ENCODE results near the gene TMEM60.
A peak's percentile ranks its signal among the peaks of the same experiment; 100 is the strongest.

Gene TMEM60

GRCh38 chr7:77770316-77770715, 27.9 kb downstream of the TMEM60 start:
- DNase-seq: no peak

DNA sequence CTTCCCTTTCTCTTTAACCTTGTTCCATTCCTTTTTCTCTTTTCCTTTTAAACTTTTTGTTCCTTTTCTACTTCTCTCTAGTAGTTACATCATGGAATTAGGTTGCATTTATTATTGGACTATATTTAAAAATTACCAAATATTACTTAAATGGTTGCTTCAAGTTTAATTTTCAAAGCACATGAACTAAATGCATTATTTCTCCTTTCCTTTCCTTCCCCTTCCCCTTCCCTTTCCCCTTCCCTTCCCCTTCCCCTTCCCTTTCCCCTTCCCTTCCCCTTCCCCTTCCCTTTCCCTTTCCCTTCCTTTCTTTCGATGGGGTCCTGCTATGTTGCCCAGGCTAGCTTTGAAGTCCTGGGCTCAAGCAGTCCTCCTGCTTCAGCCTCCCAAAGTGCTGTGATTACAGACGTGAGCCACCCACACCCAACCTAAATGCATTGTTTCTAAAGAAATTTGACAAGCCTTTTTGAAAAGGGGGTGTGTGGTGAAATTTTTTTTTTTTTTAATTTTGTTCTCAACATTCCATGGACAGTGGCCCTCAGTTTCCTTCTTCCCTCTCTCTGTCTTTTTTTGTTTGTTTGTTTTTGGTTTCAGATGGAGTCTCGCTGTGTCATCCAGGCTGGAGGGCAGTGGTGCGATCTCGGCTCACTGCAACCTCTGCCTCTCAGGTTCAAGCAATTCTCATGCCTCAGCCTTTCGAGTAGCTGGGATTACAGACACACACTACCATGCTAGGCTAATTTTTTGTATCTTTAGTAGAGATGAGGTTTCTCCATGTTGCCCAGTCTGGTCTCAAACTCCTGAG, 31.2 kb downstream of the TMEM60 start:
- no peak for DNase-seq

GRCh38 chr7:77765906-77766800, 32.1 kb downstream of the TMEM60 start:
- no peak for DNase-seq

DNA sequence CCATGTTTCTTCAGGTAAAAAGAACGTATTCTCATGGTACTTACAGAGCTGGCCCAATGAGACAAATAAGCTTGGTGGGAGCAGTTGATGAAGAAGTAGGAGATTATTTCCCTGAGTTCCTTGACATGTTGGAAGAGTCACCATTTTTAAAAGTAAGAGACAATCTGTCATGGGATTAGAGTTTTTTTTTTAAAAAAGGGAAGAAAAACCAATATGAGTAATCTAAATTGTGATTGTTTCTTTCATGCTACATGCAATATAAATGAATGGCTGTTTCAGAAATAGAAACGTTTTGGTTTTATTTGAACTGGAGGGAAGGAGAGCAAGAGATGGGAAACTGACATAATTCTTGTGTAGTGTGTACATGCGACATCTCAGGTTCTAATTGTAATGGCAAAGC, 32.8 kb downstream of the TMEM60 start:
- DNase-seq: peak in 1 of 2 donors; percentile 53

DNA sequence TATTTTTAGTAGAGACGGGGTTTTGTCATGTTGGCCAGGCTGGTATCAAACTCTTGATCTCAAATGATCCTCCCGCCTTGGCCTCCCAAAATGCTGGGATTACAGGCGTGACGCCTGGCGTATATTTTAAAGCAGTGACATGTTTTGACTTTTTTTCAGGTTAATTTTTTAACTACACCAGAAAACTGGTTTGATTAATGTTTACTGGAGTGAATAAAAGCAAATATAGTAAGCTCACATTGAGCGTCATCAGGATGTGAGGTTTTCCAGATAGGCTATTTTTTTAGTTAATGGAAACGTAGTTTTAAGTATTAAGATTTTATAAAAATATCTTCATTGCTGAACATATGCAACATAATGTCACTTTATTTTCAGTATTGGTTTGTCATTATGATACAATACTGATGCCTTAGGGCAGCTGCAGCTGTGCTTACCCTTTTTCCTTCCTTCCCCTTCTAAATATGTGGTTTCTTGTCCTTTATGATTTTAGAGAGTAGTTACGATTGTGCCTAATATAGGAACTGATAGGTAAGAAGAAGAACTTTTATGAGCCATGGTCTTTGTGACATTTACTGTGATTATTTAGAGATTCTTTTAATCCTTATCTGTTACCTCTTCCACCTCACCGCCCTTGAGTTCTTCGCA, 37.3 kb downstream of the TMEM60 start:
- no peak for DNase-seq

DNA sequence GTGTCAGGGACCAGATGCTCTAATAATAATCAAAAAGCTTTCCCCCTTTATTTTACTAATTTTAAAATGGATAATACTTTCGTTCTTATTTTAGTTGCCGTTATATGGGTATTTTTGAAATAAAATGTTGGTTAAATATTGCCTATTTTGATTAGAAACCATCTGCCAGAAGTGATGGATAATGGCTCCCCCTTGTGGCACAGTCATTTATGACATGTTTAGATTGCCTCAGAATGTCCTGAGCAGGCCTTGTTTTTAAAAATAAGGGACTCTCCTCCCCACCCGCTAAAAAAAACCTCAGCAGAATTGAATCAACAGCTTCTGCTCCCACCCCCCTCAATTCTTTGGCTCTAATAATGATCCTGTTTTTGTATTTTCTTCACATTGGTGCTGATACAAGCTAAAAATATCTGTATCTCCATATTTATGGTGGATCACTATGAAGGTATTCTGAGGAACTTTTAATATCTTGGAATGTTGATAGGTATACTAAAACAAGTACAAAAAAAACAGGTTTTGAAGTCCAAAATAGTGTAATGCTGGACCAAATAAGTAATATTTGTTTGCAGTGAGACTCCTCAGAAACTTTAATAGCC, 38.8 kb downstream of the TMEM60 start:
- peak; percentile 74 to 81 for DNase-seq

- DNase-seq: peak; percentile 34
Measured at GRCh38 chr7:77757589-77757988, 40.6 kb downstream of the TMEM60 start.

GRCh38 chr7:77753173-77753572, 45.1 kb downstream of the TMEM60 start:
- no peak for DNase-seq

GRCh38 chr7:77752016-77752415, 46.2 kb downstream of the TMEM60 start:
- peak; percentile 92 for DNase-seq

DNA sequence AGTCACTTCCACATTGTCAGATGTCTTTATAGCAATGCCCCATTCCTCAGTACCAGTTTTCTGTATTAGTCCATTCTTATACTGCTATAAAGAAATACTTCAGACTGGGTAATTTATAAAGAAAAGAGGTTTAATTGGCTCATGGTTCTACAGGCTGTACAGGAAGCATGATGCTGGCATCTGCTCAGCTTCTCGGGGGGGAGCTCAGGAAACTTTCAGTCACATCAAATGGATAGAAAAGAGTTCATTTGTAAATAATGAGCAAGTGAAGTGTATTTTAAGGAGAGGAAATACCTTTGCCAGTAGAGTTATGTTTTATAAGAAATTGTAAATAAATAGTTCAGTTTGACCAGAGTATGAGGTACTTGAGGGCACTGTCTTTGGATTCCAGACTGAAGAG, 50.5 kb downstream of the TMEM60 start:
- DNase-seq: no peak

GRCh38 chr7:77747178-77747577, 51.1 kb downstream of the TMEM60 start:
- DNase-seq: no peak

DNA sequence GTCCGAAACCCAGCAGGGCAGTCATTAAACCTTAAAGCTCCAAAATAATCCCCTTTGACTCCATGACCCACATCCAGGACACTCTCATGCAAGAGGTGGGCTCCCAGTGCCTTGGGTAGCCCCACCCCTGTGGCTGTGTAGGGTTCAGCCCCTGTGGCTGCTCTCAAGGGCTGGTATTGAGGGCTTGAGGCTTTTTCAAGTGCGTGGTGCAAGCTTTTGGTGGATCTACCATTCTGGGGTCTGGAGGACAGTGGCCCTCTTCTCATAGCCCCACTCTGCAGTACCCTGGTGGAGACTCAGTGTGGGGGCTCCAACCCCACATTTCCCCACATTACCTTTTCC, 51.4 kb downstream of the TMEM60 start:
- DNase-seq: no peak

GRCh38 chr7:77746164-77746823, 51.9 kb downstream of the TMEM60 start:
- DNase-seq: no peak

DNA sequence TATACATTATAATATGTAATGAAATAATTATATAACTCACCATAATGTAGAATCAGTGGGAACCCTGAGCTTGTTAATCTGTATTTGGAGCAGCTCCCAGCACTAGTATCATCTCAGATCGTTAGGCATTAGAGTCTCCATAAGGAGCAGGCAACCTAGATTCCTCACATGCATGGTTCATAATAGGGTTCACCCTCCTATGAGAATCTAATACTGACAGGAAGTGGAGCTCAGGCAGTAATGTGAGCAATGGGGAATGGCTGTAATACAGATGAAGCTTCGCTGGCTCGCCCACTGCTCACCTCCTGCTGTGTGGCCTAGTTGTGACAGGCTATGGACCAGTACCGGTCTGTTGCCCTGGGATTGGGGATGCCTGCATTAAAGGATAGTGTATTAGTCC, 52.5 kb downstream of the TMEM60 start:
- no peak for DNase-seq
